H1 (cell line): ENCODE measurements around the gene SEC22C. TPM values are rescaled to one million over a fixed set of nuclear protein-coding genes. Genes with fewer than 3 reads are reported as not detected.

Experiments used
- CTCF ChIA-PET: fragments of 300-600 bp; sonication (Branson Sonifier 250); formaldehyde crosslinking; loops from one replicate; lab custom pipeline; 2021; ENCODE audit not compliant: partially characterized antibody; lab: Charles Lee
- POLR2A ChIA-PET: fragments of 300-600 bp; sonication (Branson Sonifier 250); formaldehyde crosslinking; loops from one replicate; lab custom pipeline; 2021; ENCODE audit warnings: inconsistent platforms; ENCODE audit not compliant: partially characterized antibody; lab: Charles Lee
- DNase-seq, 2 experiments: peaks; one replicate each; pipeline versions ENCODE4 v3.0.0 to v3.0.0-alpha.2; 2010 to 2022; ENCODE audit warnings: low spot score in 2 of 2, low read depth in 1 of 2, mixed read lengths in 1 of 2
- FAIRE-seq: peaks from 2 replicates; lab custom pipeline; 2011; peaks lifted over from hg19 to GRCh38; lab: Jason Lieb, UNC
- H2AFZ ChIP-seq: 2 replicates; pipeline ENCODE4 v1.8.1; 2012; ENCODE audit warnings: low read length, inconsistent platforms
- H2AK5ac ChIP-seq: 2 replicates; pipeline ENCODE4 v1.6.1; 2013; ENCODE audit warnings: low read depth, low read length
- H2BK120ac ChIP-seq: replicated peaks from 2 replicates; pipeline ENCODE3; 2013; ENCODE audit warnings: low read depth, low read length, inconsistent platforms
- H2BK12ac ChIP-seq: 2 replicates; pipeline ENCODE4 v1.6.1; 2013; ENCODE audit warnings: low read depth, low read length
- H2BK15ac ChIP-seq: 2 replicates; pipeline ENCODE4 v1.6.1; 2013; ENCODE audit warnings: low read length
- H2BK20ac ChIP-seq: 2 replicates; pipeline ENCODE4 v1.6.1; 2013; ENCODE audit warnings: low read length
- H2BK5ac ChIP-seq: 2 replicates; pipeline ENCODE4 v1.6.1; 2013; ENCODE audit warnings: low read depth, low read length
- H3K14ac ChIP-seq: 2 replicates; pipeline ENCODE4 v1.6.1; 2013; ENCODE audit warnings: inconsistent platforms; ENCODE audit not compliant: insufficient read length
- H3K18ac ChIP-seq: 2 replicates; pipeline ENCODE4 v1.6.1; 2013; ENCODE audit warnings: low read length; ENCODE audit errors: extremely low read depth
- H3K23ac ChIP-seq: 2 replicates; pipeline ENCODE4 v1.6.1; 2013; ENCODE audit warnings: inconsistent platforms; ENCODE audit not compliant: insufficient read length
- H3K23me2 ChIP-seq: 2 replicates; pipeline ENCODE4 v1.6.1; 2013; ENCODE audit warnings: low read depth, low read length
- H3K27ac ChIP-seq: 2 replicates; pipeline ENCODE4 v1.6.1; 2011; ENCODE audit warnings: low read depth, low read length, inconsistent platforms
- H3K27me3 ChIP-seq, 4 experiments: replicated peaks in 1 of 4; 1 replicate in 1 of 4; 2 replicates in 3 of 4; pipeline versions ENCODE4 v1.6.1 to v1.8.1; 2011 to 2013; ENCODE audit warnings: low read length in 3 of 4, mild to moderate bottlenecking in 3 of 4, inconsistent platforms in 2 of 4, mixed read lengths in 2 of 4, moderate library complexity in 1 of 4; ENCODE audit not compliant: control insufficient read depth in 3 of 4, insufficient read depth in 3 of 4; ENCODE audit errors: extremely low read depth in 1 of 4
- H3K36me3 ChIP-seq, 4 experiments: 2 replicates each; pipeline versions ENCODE4 v1.6.1 to v1.8.1; 2011 to 2013; ENCODE audit warnings: mild to moderate bottlenecking in 4 of 4, low read length in 3 of 4, moderate library complexity in 2 of 4, control low read depth in 1 of 4, inconsistent platforms in 1 of 4; ENCODE audit not compliant: insufficient read depth in 4 of 4, control insufficient read depth in 2 of 4
- H3K4ac ChIP-seq: replicated peaks from 2 replicates; pipeline ENCODE3; 2013; ENCODE audit warnings: low read length, low read depth, mixed read lengths, inconsistent platforms; ENCODE audit not compliant: insufficient read length
- H3K4me1 ChIP-seq, 4 experiments: replicated peaks in 1 of 4; 1 replicate in 1 of 4; 2 replicates in 3 of 4; pipeline versions ENCODE4 v1.6.1 to v1.8.1; 2011 to 2013; ENCODE audit warnings: low read length in 3 of 4, inconsistent platforms in 2 of 4, mixed read lengths in 1 of 4; ENCODE audit not compliant: insufficient read depth in 4 of 4, control insufficient read depth in 3 of 4
- H3K4me2 ChIP-seq, 2 experiments: 2 replicates each; pipeline versions ENCODE4 v1.6.1 to v1.8.1; 2011 to 2013; ENCODE audit warnings: low read depth in 2 of 2, low read length in 2 of 2, control low read depth in 1 of 2, inconsistent platforms in 1 of 2, mild to moderate bottlenecking in 1 of 2; ENCODE audit not compliant: insufficient read depth in 1 of 2
- H3K4me3 ChIP-seq, 4 experiments: fragments of 200-600, 300-600 bp in 1 of 4; sonication (generic), shearing (Covaris generic), sonication (Bioruptor Twin) in 1 of 4; 2 replicates each; pipeline versions ENCODE4 v1.5.1 to v1.8.1; 2011 to 2016; ENCODE audit warnings: low read length in 4 of 4, low read depth in 3 of 4, control low read depth in 2 of 4, inconsistent platforms in 2 of 4, mild to moderate bottlenecking in 2 of 4, mixed read lengths in 1 of 4, moderate library complexity in 1 of 4; ENCODE audit not compliant: insufficient read depth in 2 of 4; ENCODE audit errors: extremely low read depth in 1 of 4
- H3K56ac ChIP-seq: replicated peaks from 2 replicates; pipeline ENCODE3; 2013; ENCODE audit warnings: low read depth, mild to moderate bottlenecking, mixed read lengths, low read length, inconsistent platforms; ENCODE audit not compliant: insufficient read length
- H3K79me1 ChIP-seq: 2 replicates; pipeline ENCODE4 v1.6.1; 2013; ENCODE audit warnings: low read depth, low read length, control low read depth
- H3K79me2 ChIP-seq, 2 experiments: 2 replicates each; pipeline versions ENCODE4 v1.6.1 to v1.8.1; 2012 to 2013; ENCODE audit warnings: low read length in 2 of 2, mild to moderate bottlenecking in 2 of 2, inconsistent platforms in 1 of 2; ENCODE audit not compliant: insufficient read depth in 2 of 2, control insufficient read depth in 1 of 2
- H3K9ac ChIP-seq, 4 experiments: replicated peaks in 1 of 4; 1 replicate in 1 of 4; 2 replicates in 3 of 4; pipeline versions ENCODE4 v1.6.1 to v1.8.1; 2011 to 2013; ENCODE audit warnings: low read depth in 3 of 4, low read length in 3 of 4, control low read depth in 2 of 4, mild to moderate bottlenecking in 2 of 4, moderate library complexity in 2 of 4, inconsistent platforms in 1 of 4; ENCODE audit errors: extremely low read depth in 1 of 4
- H3K9me3 ChIP-seq, 2 experiments: 2 replicates each; pipeline versions ENCODE4 v1.6.1 to v1.8.1; 2012 to 2013; ENCODE audit warnings: mild to moderate bottlenecking in 2 of 2, moderate library complexity in 2 of 2, control low read depth in 1 of 2, inconsistent platforms in 1 of 2, low read depth in 1 of 2, low read length in 1 of 2, mixed read lengths in 1 of 2; ENCODE audit not compliant: insufficient read depth in 2 of 2
- H4K20me1 ChIP-seq, 2 experiments: replicated peaks in 1 of 2; 2 replicates each; pipeline versions ENCODE3 to v1.8.1; 2011 to 2013; ENCODE audit warnings: inconsistent platforms in 2 of 2, low read length in 2 of 2, mild to moderate bottlenecking in 1 of 2; ENCODE audit not compliant: insufficient read depth in 2 of 2, control insufficient read depth in 1 of 2
- H4K5ac ChIP-seq: 2 replicates; pipeline ENCODE4 v1.6.1; 2013; ENCODE audit warnings: low read length, low read depth, mixed read lengths, inconsistent platforms; ENCODE audit not compliant: insufficient read length
- H4K8ac ChIP-seq: 2 replicates; pipeline ENCODE4 v1.8.0; 2013; ENCODE audit warnings: mild to moderate bottlenecking, moderate library complexity, low read length, inconsistent platforms; ENCODE audit not compliant: insufficient read depth; ENCODE audit errors: extremely low read depth
- H4K91ac ChIP-seq: replicated peaks from 2 replicates; pipeline ENCODE3; 2013; ENCODE audit warnings: low read length, mixed read lengths, inconsistent platforms; ENCODE audit not compliant: insufficient read length
- POLR2A ChIP-seq, 2 experiments: IDR thresholded peaks; 1 replicate in 1 of 2; 2 replicates in 1 of 2; pipeline ENCODE4 v1.6.1; 2011; ENCODE audit warnings: low read depth in 2 of 2, low read length in 2 of 2, mild to moderate bottlenecking in 2 of 2; ENCODE audit errors: control extremely low read depth in 1 of 2
- SIRT6 ChIP-seq: IDR thresholded peaks from one replicate; pipeline ENCODE4 v1.7.1; 2012; ENCODE audit warnings: low read length, inconsistent platforms
- WGBS, 2 experiments: shearing (Covaris generic) in 1 of 2; methylation state at CpG; one replicate each; pipeline versions ENCODE4 v1.1.6 to v1.1.7; 2013 to 2015; ENCODE audit warnings: low lambda C conversion rate in 2 of 2, mixed read lengths in 2 of 2, inconsistent platforms in 1 of 2, low coverage in 1 of 2, missing lambda C conversion rate in 1 of 2; ENCODE audit not compliant: insufficient replicate concordance in 2 of 2, insufficient coverage in 1 of 2, insufficient read length in 1 of 2; ENCODE audit errors: extremely low coverage in 1 of 2, missing lambda C conversion rate in 1 of 2; 5-methylcytosine and 5-hydroxymethylcytosine counted together
- polyA plus RNA-seq, 7 experiments: library from polyadenylated mRNA; depleted of rRNA in 3 of 7; stranded (reverse) in 5 of 7; unstranded in 2 of 7; fragments of >200 nt in 5 of 7; fragments of 200-250 nt in 2 of 7; gene quantifications; 1 replicate in 5 of 7; 2 replicates in 1 of 7; 4 replicates in 1 of 7; pipeline versions ENCODE4 v1.2.1 to v1.2.3, GENCODE V29; 2011 to 2013; ENCODE audit warnings: missing spikeins in 2 of 7, mixed read lengths in 2 of 7
- total RNA-seq: library from RNA; stranded (reverse); fragmentation: NEBNext Ultra II Directional; extraction: Animal tissue kit (Norgen Biotek cat#: 25700); gene quantifications from 2 replicates; pipeline ENCODE4 v1.2.1, GENCODE V29; 2021

SEC22C gene
- total and polyA plus RNA-seq, 2 of the 8 experiments (the other 6 are each of a cell fraction or from before 2014, with no cell fraction given) = 23.4 to 38.3 TPM

DNA sequence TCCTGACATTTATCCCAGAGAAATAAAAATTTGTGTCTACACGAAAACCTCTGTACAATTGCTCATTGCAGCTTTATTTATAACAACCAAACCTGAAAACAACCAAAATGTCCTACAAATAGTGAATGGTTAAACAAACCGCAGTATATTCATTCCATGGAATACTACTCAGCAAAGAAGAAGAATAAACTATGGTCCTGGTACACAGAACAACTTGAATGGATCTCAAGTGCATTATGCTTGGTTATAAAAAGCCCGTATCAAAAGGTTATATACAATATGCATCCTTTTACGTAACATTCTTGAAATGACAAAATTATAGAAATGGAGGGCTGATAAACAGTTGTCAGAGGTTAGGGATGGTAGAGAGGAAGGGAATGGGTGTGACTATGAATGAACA, 3.7 kb downstream of the SEC22C start:
- H3K9me3 ChIP-seq = peaks cover 0 to 11% of the 10 kb centered on the region in 2 experiments; a peak in 2 of 4 replicates
- no peak overlapping the region for H4K5ac ChIP-seq
- no peak overlapping the region for H3K14ac ChIP-seq
- H4K8ac ChIP-seq = no peak overlapping the region
- no peak overlapping the region for H3K4ac ChIP-seq
- ChIA-PET POLR2A (no interaction called here), CTCF (interaction anchor here (0.8 to 2.3 kb wide), 3 partner anchors 24 to 156 kb away, joined by 3 to 6 read pairs (median 6); no protein-coding TSS in a partner anchor)
- H3K18ac ChIP-seq = no peak overlapping the region
- DNase-seq = no peak
- peaks cover 0 to 7% (median under 1%) of the 10 kb centered on the region in 4 experiments; a peak in 6 of 7 replicates for H3K4me1 ChIP-seq
- FAIRE-seq = no peak
- no peak overlapping the region for H4K91ac ChIP-seq
- no peak overlapping the region for H2AFZ ChIP-seq
- H2BK5ac ChIP-seq = no peak overlapping the region
- peaks cover 0 to 66% of the 10 kb centered on the region in 2 experiments; a peak in 3 of 4 replicates for H3K79me2 ChIP-seq
- H4K20me1 ChIP-seq = peaks cover 0 to 1% of the 10 kb centered on the region in 2 experiments
- H3K9ac ChIP-seq = no peak overlapping the region
- no peak overlapping the region for H3K4me2 ChIP-seq
- no peak overlapping the region for H3K23ac ChIP-seq
- no peak overlapping the region for H2BK12ac ChIP-seq
- 91% methylated on average over 4 of the region's 4 CpGs; no CpG with 5 or more reads in 1 of the 2 experiments for WGBS, 2 experiments
- H3K56ac ChIP-seq = no peak overlapping the region
- no peak overlapping the region for H3K4me3 ChIP-seq
- no peak overlapping the region for H3K27ac ChIP-seq
- H2BK120ac ChIP-seq = no peak overlapping the region
- H2BK15ac ChIP-seq = no peak overlapping the region
- no peaks in the 10 kb centered on the region for H3K27me3 ChIP-seq
- peaks cover 0 to 14% (median 5%) of the 10 kb centered on the region in 4 experiments; a peak in 5 of 8 replicates for H3K36me3 ChIP-seq
- no peaks in the 10 kb centered on the region for H3K79me1 ChIP-seq
- H3K23me2 ChIP-seq = peaks cover 10% of the 10 kb centered on the region
- H2BK20ac ChIP-seq = no peak overlapping the region
- H2AK5ac ChIP-seq = no peak overlapping the region
- TF ChIP-seq SIRT6 = no peak
- TF ChIP-seq POLR2A (IDR thresholded peaks at IDR 0.05; ENCODE audit: control extremely low read depth in 1 of 2, low read depth in 2 of 2, low read length in 2 of 2) = no peak
